ENCODE results near the gene LYPD6. TPM values are rescaled to one million over a fixed set of nuclear protein-coding genes. Genes with fewer than 3 reads are reported as not detected.

Gene LYPD6
- total and polyA plus RNA-seq, 2 donors (not counting 3 experiments of a cell fraction or from before 2014, with no cell fraction given) = 3.0 to 4.0 TPM

GRCh38 chr2:149441255-149441654 is 110.9 kb downstream of the LYPD6 start:
- no peaks in the 10 kb centered on the region for H4K20me1 ChIP-seq (replicated peaks; ENCODE audit: control insufficient read depth, extremely low read depth, insufficient read depth, low read length)
- H3K27ac ChIP-seq (ENCODE audit: insufficient read depth, low read depth, low read length) = no peak overlapping the region
- no peaks in the 10 kb centered on the region for H3K4me1 ChIP-seq (ENCODE audit: control insufficient read depth, extremely low read depth, insufficient read depth, low read length)
- CTCF ChIA-PET = no interaction called here
- intact Hi-C loops (cut with micrococcal nuclease) = no loop called here
- no peaks in the 10 kb centered on the region for H3K36me3 ChIP-seq (ENCODE audit: control insufficient read depth in 2 of 2, extremely low read depth in 1 of 2, insufficient read depth in 2 of 2, low read length in 2 of 2)
- no peak overlapping the region for H3K9ac ChIP-seq (replicated peaks; ENCODE audit: extremely low read depth, insufficient read depth, low read length)
- DNase-seq (ENCODE audit: low read depth, low spot score) = no peak
- no peaks in the 10 kb centered on the region for H3K9me3 ChIP-seq (replicated peaks; ENCODE audit: control insufficient read depth, insufficient read depth, low read length)
- BruUV-seq (replicated peaks) = no TSS peak
- H3K4me2 ChIP-seq (ENCODE audit: insufficient read depth, low read length) = no peak overlapping the region
- H3K4me3 ChIP-seq (replicated peaks in 1 of 3; ENCODE audit: insufficient read depth in 1 of 3, low read depth in 1 of 3, low read length in 3 of 3) = no peak overlapping the region
- H3K27me3 ChIP-seq (ENCODE audit: control insufficient read depth in 2 of 2, insufficient read depth in 2 of 2, low read length in 2 of 2) = no peaks in the 10 kb centered on the region
- FAIRE-seq = no peak
- H2AFZ ChIP-seq (ENCODE audit: low read depth, low read length) = no peak overlapping the region
- POLR2A ChIA-PET = no interaction called here
- no peak for TF ChIP-seq MYC (IDR thresholded peaks at IDR 0.05; ENCODE audit: low read depth, low read length)
- TF ChIP-seq CTCF (IDR thresholded peaks at IDR 0.05; ENCODE audit: extremely low read depth in 1 of 2, insufficient read depth in 1 of 2, low read depth in 1 of 2, low read length in 2 of 2) = no peak
- no peak for TF ChIP-seq EZH2 (IDR thresholded peaks at IDR 0.05; ENCODE audit: borderline replicate concordance, low read depth, low read length, severe bottlenecking)
- TF ChIP-seq MAX (IDR thresholded peaks at IDR 0.05; ENCODE audit: insufficient read depth, insufficient read length) = no peak
- TF ChIP-seq POLR2AphosphoS5 (IDR thresholded peaks at IDR 0.05; ENCODE audit: insufficient read depth, low read depth, low read length) = no peak
- no peak for TF ChIP-seq FOS (IDR thresholded peaks at IDR 0.05; ENCODE audit: borderline replicate concordance, insufficient read depth, low read length)
- TF ChIP-seq GATA2 (IDR thresholded peaks at IDR 0.05; ENCODE audit: insufficient read depth, insufficient read length, low read depth, low read length) = no peak
- H3K9me1 ChIP-seq (replicated peaks; ENCODE audit: control insufficient read depth, extremely low read depth, insufficient read depth, low read length) = no peaks in the 10 kb centered on the region
- dilution Hi-C loops (cut with MboI; ENCODE audit: extremely low pct_ligation_motif_present, low sequenced_read_pairs) = no loop called here
- H3K79me2 ChIP-seq (ENCODE audit: control insufficient read depth, insufficient read depth, low read length) = no peaks in the 10 kb centered on the region

Data from endothelial cell of umbilical vein (primary cell).